Lower leg skin (tissue), 4 donors: Measurements from ENCODE around the gene CLCC1. TPM values are rescaled to one million over a fixed set of nuclear protein-coding genes. Genes with fewer than 3 reads are reported as not detected.
"Not testable (repeated sequence)": the region's sequence is repeated elsewhere in the genome, so short reads cannot be mapped to it uniquely, and the experiment has no call there.

Experiments
- DNase-seq, 2 donors: peaks; one replicate each; pipeline ENCODE4 v3.0.0-alpha.2; 2019; ENCODE audit warnings: low spot score in 2 of 2
- H3K4me3 ChIP-seq: fragments of 200-600 bp; sonication (generic); 2 replicates; pipeline ENCODE4 v1.5.1; 2017; ENCODE audit warnings: mild to moderate bottlenecking, low read depth; ENCODE audit not compliant: poor library complexity, severe bottlenecking
- POLR2A ChIP-seq, 2 donors: fragments of 450-650 bp; IDR thresholded peaks; one replicate each; pipeline ENCODE4 v1.6.1; 2016 to 2017; ENCODE audit warnings: antibody characterized with exemption in 2 of 2, mild to moderate bottlenecking in 1 of 2, moderate library complexity in 1 of 2
- WGBS, 2 donors: methylation state at CpG; one replicate each; pipeline ENCODE4 v1.1.5; 2018; 5-methylcytosine and 5-hydroxymethylcytosine counted together
- intact Hi-C: fragments of 100-400 bp; cut with DNase I; formaldehyde crosslinking; loops from one replicate; pipeline ENCODE4 v1.15.0; 2023; ENCODE audit warnings: low total_unique reads
- total RNA-seq, 4 donors: library from RNA; depleted of rRNA; stranded (reverse); fragments of >200 nt; gene quantifications; one replicate each; pipeline ENCODE4 v1.1.0, GENCODE V29; 2016
- TF ChIP-seq, protein P1 (sequence below), 3 donors: fragments of 450-650 bp; IDR thresholded peaks; one replicate each; pipeline ENCODE4 v1.5.1; 2016; ENCODE audit warnings: antibody characterized with exemption in 3 of 3, mild to moderate bottlenecking in 3 of 3, moderate library complexity in 2 of 3

Gene CLCC1, protein sequence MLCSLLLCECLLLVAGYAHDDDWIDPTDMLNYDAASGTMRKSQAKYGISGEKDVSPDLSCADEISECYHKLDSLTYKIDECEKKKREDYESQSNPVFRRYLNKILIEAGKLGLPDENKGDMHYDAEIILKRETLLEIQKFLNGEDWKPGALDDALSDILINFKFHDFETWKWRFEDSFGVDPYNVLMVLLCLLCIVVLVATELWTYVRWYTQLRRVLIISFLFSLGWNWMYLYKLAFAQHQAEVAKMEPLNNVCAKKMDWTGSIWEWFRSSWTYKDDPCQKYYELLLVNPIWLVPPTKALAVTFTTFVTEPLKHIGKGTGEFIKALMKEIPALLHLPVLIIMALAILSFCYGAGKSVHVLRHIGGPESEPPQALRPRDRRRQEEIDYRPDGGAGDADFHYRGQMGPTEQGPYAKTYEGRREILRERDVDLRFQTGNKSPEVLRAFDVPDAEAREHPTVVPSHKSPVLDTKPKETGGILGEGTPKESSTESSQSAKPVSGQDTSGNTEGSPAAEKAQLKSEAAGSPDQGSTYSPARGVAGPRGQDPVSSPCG
- total RNA-seq = 10 to 100 TPM; 11.8 to 16.0 (median 14.6) TPM

DNA sequence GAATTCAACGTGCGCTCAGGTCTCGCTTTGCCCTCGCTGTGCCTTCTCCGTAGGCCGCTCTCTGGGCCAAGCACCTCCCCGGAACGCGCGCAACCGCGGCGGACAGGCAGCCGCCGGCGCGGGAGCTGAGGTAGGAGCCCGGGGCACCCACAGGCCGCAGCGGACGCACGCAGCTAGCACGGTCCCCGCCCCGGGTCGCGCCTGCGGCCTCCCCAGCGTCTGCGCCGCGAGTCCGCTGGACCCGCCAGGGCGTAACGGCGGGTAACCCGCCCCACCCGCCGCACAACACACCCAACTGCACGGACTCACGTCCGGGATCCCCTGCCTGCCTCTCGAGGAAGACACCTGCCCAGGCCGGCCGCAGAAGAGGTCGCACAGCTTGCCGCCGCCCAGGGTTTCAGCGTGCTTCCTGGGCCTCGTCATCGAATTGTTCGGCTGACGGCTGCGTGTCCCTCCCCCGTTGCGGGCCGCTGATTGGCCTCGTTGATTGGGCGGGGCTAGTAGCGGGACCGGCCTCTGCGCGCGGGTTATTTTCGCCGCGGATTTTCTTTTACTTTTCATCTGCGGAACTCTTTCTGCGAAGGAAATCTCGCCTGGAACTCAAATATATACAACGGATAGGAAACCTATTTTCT, at the start of gene CLCC1:
Gene CLCC1, minus strand, starts transcription at position 433 of the 635 bp plus-strand sequence. CDS start 13,047 bp downstream, outside the sequence.
- intact Hi-C loops = no loop called here
- WGBS, 2 donors = 0 to 1% methylated on average over 41 to 42 of the region's 72 CpGs
- TF ChIP-seq, protein P1, sequence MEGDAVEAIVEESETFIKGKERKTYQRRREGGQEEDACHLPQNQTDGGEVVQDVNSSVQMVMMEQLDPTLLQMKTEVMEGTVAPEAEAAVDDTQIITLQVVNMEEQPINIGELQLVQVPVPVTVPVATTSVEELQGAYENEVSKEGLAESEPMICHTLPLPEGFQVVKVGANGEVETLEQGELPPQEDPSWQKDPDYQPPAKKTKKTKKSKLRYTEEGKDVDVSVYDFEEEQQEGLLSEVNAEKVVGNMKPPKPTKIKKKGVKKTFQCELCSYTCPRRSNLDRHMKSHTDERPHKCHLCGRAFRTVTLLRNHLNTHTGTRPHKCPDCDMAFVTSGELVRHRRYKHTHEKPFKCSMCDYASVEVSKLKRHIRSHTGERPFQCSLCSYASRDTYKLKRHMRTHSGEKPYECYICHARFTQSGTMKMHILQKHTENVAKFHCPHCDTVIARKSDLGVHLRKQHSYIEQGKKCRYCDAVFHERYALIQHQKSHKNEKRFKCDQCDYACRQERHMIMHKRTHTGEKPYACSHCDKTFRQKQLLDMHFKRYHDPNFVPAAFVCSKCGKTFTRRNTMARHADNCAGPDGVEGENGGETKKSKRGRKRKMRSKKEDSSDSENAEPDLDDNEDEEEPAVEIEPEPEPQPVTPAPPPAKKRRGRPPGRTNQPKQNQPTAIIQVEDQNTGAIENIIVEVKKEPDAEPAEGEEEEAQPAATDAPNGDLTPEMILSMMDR (IDR thresholded peaks at IDR 0.05) = peak in 1 of 3 donors; percentile 9
- peak in 1 of 2 donors; percentile 6 for TF ChIP-seq POLR2A (IDR thresholded peaks at IDR 0.05)
- peak; percentile 91 to 99 for DNase-seq
- H3K4me3 ChIP-seq = peak within 1 kb of the TSS; percentile 69

DNA sequence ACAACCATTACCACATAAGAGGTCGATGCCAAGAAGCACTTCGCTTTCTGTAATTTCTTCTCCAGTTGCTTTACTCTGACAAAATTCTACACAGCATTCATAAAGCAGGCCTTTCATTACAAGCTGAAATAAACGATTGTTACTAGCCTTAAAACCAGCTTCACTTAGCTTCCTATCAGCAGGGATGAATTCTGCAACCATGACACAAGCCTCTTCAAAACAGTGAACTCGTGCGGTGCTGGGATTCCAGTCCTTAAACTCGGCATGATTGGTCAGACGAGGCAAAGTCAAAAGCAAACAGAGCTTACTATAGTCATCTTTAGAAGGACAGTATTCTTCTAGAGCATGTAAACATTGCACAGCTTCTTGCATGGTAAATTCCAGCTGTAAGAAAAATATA, 48.1 kb upstream of the CLCC1 start:
- TF ChIP-seq, protein P1 (IDR thresholded peaks at IDR 0.05) = no peak
- no peak for TF ChIP-seq POLR2A (IDR thresholded peaks at IDR 0.05)
- DNase-seq = no peak
- 85 to 89% methylated on average over 7 of the region's 7 CpGs for WGBS, 2 donors
- H3K4me3 ChIP-seq = no peak overlapping the region
- intact Hi-C loops = no loop called here

DNA sequence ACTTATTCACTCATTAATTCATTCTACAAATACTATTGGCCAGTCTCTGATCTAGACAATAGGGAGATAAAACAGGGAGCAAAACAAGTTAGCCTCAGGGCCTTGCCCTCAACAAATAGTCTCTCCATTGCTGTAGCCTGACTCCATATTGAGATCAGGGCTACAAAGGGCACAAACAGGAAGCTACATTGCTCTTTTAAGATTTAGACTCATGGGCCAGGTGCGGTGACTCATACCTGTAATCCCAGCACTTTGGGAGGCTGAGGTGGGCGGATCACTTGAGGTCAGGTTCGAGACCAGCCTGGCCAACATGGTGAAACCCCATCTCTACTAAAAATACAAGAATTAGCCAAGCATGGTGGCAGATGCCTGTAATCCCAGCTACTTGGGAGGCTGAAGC, 33.3 kb upstream of the CLCC1 start:
- intact Hi-C loops = not testable (repeated sequence)

DNA sequence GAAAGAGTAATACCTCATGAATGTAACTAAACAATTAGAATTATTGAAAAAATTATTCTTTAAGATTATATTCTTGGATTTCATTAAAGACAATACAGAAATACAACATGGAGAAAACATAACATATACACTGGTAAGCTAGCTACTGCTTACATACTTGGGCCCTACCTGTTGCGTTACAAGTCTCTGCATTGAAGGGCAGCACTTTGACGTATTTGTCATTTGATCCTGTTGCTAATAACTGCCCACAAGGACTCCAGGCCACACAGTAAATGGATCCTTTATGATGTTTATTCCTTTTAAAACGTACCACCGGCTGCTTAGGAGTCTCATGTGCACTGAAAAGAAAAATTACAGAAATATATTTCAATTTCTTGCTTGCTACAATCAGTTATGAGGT, 19.8 kb upstream of the CLCC1 start:
- DNase-seq = no peak
- 87 to 88% methylated on average over 4 of the region's 4 CpGs for WGBS, 2 donors
- H3K4me3 ChIP-seq = no peak overlapping the region
- intact Hi-C loops = no loop called here
- no peak for TF ChIP-seq POLR2A (IDR thresholded peaks at IDR 0.05)

More for the DNA sequence above, 33.3 kb upstream of the CLCC1 start:
- WGBS, 2 donors = 90 to 96% methylated on average over 3 of the region's 3 CpGs
- not testable (repeated sequence) for DNase-seq, H3K4me3 ChIP-seq

DNA sequence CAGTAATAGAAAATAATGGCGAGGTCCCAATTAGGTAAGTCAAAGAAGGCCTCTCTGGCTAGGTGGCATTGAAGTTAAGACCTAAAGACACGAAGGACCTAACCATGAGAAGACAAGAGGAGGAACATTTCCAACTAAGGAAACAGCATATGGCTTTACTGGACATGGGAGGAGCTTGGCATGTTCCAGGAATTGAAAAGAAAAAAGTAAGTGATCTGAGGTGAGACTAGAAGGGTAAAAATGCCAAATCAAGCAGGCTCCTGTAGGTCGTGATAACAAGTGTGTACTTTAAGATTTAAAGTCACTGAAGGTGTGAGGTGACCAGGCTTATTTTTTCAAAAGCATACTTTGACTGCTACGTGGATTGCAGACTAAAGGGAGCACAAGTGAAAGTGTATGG, 13.4 kb upstream of the CLCC1 start:
- TF ChIP-seq POLR2A (IDR thresholded peaks at IDR 0.05) = no peak
- TF ChIP-seq, protein P1 (IDR thresholded peaks at IDR 0.05) = no peak
- no peak overlapping the region for H3K4me3 ChIP-seq
- no peak for DNase-seq
- WGBS, 2 donors = 90 to 91% methylated on average over 4 of the region's 4 CpGs
- intact Hi-C loops = no loop called here

DNA sequence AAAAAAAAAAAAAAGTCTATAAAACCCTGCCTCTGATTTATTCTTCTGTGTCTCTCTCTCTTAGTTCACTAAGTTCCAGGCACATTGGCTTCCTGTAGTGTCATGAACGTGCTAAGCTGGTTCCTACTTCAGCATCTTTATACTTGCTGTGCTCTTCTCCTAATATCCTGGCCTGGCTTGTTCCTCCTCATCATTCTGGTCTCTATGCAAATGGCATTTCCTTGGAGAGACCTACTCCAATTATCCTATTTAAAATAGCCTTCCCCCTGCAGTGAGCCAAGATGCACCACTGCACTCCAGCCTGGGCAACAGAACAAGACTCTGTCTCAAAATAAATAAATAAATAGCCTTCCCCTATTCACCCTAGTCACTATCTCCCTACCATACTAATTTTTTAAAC, 9.7 kb upstream of the CLCC1 start:
- 98 to 100% methylated on average over 1 of the region's 1 CpG for WGBS, 2 donors
- TF ChIP-seq, protein P1 (IDR thresholded peaks at IDR 0.05) = no peak
- no peak for TF ChIP-seq POLR2A (IDR thresholded peaks at IDR 0.05)
- no peak for DNase-seq
- no peak overlapping the region for H3K4me3 ChIP-seq
- intact Hi-C loops = no loop called here
